K562 treated with DMSO at 1 percent for 12 hours (cell line): Measurements from ENCODE around the gene DCTN3. TPM values are rescaled to one million over a fixed set of nuclear protein-coding genes. Genes with fewer than 3 reads are reported as not detected.

Experiments used
- total RNA-seq: library from RNA; unstranded; fragments of 300-600 nt; gene quantifications from 2 replicates; pipeline ENCODE4 v1.2.3, GENCODE V29; 2022; ENCODE audit not compliant: insufficient read depth

The DCTN3 gene
- total RNA-seq: 125 and 141 TPM in 2 replicates

GRCh38 chr9:34620061-34620994 is at the start of gene DCTN3:
TSS of gene DCTN3 (minus strand) at chr9:34620495. CDS start at chr9:34620464, 31 bp downstream.

DNA sequence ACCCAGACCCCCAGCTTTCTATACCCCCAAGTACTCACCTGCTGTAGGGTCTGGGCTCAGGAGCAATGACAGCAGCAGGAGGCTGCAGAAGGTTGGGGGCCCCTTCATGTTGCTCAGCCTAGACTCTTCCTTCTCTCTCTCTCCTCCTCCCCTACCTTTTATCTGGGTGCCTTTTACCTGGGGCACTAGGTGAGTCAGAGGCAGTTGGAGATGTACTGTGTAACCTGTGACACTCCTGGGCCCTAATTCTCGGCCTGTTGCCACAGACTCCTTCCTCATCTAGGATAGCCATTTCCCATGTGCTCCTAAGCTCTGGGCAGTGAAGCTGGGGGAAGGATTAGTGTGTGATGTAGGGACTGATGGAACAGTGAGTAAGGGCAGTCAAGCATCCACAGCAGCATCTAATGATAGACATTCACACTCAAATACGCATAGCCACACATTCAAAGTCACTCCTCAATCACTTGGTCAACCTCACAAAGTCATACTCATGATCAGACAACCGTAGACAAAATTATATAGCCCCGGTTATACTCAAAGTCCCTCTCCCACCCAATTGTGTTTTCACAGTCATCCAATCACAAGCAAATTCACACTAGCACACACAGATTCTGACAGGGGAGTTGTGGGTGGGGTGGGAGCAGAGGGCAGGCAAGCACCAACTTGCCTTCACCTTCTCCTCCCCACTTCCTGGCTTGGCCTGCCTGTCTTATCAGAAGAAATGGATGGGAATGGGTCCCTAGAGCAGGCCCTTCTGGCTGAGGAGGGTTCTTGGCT is 42.4 kb upstream of the DCTN3 start, which contains the start of gene CCL27:
CCL27 (minus strand) TSS at position 132 of the 777 bp plus-strand sequence; CDS start at position 108, 24 bp downstream.

GRCh38 chr9:34651876-34652601 is 31.7 kb upstream of the DCTN3 start, which contains the start of gene IL11RA:
TSS of gene IL11RA (plus strand) at chr9:34652185. CDS start at chr9:34655218, 3,033 bp downstream.

GRCh38 chr9:34646211-34647083 is 26.2 kb upstream of the DCTN3 start, which contains the start of gene GALT:
TSS of gene GALT (plus strand) at chr9:34646675. CDS start at chr9:34646705, 30 bp downstream.

GRCh38 chr9:34637356-34638137 is 17.3 kb upstream of the DCTN3 start, which contains the start of gene SIGMAR1:
TSS of gene SIGMAR1 (minus strand) at chr9:34637787. CDS start at chr9:34637697, 90 bp downstream.

GRCh38 chr9:34628656-34629490 is 8.6 kb upstream of the DCTN3 start, which contains the start of gene ARID3C:
TSS of gene ARID3C (minus strand) at chr9:34629066. CDS start at chr9:34628014, 1,052 bp downstream.

GRCh38 chr9:34611811-34612787 is 8.2 kb downstream of the DCTN3 start, which contains the start of gene RPP25L:
TSS of gene RPP25L (minus strand) at chr9:34612097. CDS start at chr9:34611296, 801 bp downstream.

DNA sequence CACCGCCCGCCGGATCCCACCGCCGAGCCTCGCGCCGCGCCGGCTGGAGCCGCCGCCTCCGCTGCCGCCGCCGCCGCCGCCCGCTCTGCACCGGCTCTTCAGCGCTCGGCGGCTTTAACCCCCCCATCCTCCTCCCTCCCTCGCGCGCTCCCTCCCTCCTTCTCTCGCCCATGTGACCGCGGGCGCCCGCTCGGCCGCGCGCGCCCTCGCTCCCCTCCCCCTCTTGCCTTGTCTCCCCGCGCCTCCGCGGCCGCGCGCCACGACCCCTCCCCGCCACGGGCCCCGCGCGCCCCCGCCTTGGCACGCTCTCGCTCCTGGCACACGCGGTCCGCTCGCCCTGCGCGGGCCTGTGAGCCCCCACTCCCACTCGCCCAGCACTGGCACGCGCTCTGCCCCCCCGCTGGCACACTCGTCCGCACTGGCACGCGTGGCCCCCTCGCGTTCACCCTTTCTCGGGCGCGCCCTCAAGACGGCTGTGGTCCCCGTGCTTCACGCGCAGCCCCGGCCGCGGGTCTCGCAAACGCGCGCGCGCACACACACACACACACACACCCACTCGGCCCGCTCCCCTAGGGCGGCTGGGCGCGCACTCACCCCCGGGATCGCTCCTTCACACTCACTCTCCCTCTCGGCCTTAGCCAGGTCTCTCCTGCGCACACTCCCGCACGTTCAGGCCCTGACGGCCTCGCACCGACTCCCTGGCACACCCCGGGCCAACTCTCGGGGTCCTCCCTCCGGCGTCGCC is 30.5 kb downstream of the DCTN3 start, which contains the start of gene CNTFR:
CNTFR (minus strand) TSS at position 89 of the 745 bp plus-strand sequence. CDS start 20,743 bp downstream, outside the sequence.

Other genes with a start within 250 kb of the DCTN3 start
- gene MYORG, start 243.6 kb downstream of the DCTN3 start, total RNA-seq: 0.57 and 2.5 TPM in 2 replicates
- gene FAM219A, start 161.9 kb downstream of the DCTN3 start, total RNA-seq: 5.8 and 15.0 TPM in 2 replicates
- not detected in 2 replicates for gene DNAI1, start 161.7 kb downstream of the DCTN3 start, total RNA-seq
- gene ENHO, start 97.5 kb downstream of the DCTN3 start, total RNA-seq: not detected in 2 replicates
- not detected in 2 replicates for gene CNTFR, start 30.8 kb downstream of the DCTN3 start, total RNA-seq
- gene RPP25L, start 8.4 kb downstream of the DCTN3 start, total RNA-seq: 51.6 and 60.5 TPM in 2 replicates
- not detected in 2 replicates for gene ARID3C, start 8.6 kb upstream of the DCTN3 start, total RNA-seq
- gene SIGMAR1, start 17.3 kb upstream of the DCTN3 start, total RNA-seq: 16.1 and 30.0 TPM in 2 replicates
- 11.6 and 18.2 TPM in 2 replicates for gene GALT, start 26.2 kb upstream of the DCTN3 start, total RNA-seq
- 4.9 and 7.8 TPM in 2 replicates for gene IL11RA, start 31.7 kb upstream of the DCTN3 start, total RNA-seq
- not detected in 2 replicates for gene CCL27, start 42.2 kb upstream of the DCTN3 start, total RNA-seq
- not detected in 2 replicates for gene CCL19, start 70.8 kb upstream of the DCTN3 start, total RNA-seq
- not detected in 2 replicates for gene CCL21, start 89.6 kb upstream of the DCTN3 start, total RNA-seq